NCI-H748 treated with DMSO at 0.1 percent for 48 hours (cell line): ENCODE measurements around the gene HEXA.
"Not testable (repeated sequence)": the region's sequence is repeated elsewhere in the genome, so short reads cannot be mapped to it uniquely, and the experiment has no call there.

ENCODE experiments used
- DNase-seq: peaks from one replicate; lab custom pipeline; 2025; lab: John Stamatoyannopoulos, UW

The HEXA gene

GRCh38 chr15:72375846-72376581, at the start of gene HEXA:
HEXA (minus strand) TSS chr15:72376014; CDS start chr15:72375972, 42 bp downstream.
- peak; percentile 69 for DNase-seq

DNA sequence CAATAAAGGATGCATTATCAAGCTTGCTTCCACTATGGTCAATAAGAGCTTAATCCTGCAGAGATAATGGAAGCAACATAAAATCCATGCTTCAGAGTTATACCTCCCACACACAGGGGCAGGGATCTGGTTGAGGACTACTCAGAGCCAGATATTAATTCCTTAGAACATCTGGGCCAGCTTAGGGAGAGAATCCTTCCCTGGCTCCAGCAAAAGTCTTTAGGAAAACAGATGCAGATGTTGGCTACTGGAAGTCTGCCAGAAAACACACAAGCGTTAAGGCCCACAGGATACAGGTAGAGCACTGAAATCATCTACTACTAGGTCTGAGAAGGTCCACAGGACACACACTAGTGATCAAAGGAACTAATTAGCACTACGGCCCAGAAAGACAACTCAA, 47.4 kb upstream of the HEXA start:
- DNase-seq = no peak

- no peak for DNase-seq
These were observed 45.7 kb upstream of the HEXA start for GRCh38 chr15:72421484-72421883.

GRCh38 chr15:72420576-72420975, 44.8 kb upstream of the HEXA start:
- no peak for DNase-seq

- not testable (repeated sequence) for DNase-seq
These were observed 44.0 kb upstream of the HEXA start for GRCh38 chr15:72419768-72420167.

DNA sequence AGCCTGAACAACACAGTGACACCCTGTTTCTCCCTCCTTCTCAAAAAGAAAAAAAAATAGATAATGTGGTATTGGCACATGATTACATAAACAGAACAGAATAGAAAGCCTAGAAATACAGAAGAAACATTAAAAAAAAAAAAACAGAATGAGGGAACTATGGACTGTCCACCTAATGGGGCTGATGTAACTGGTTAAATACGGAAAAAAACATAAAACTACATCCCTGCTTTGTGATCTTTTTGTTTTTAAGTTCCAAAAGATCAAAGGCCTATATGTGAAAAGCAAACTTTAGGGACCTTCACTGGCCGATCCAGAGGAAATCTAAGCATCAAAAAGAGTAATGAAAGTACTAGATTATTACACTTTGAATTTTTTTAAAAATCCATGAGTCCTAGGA, 39.5 kb upstream of the HEXA start:
- DNase-seq = no peak

DNA sequence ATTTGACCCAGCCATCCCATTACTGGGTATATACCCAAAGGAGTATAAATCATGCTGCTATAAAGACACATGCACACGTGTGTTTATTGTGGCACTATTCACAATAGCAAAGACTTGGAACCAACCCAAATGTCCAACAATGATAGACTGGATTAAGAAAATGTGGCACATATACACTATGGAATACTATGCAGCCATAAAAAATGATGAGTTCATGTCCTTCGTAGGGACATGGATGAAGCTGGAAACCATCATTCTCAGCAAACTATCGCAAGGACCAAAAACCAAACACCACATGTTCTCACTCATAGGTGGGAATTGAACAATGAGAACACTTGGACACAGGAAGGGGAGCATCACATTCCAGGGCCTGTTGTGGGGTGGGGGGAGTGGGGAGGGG, 37.5 kb upstream of the HEXA start:
- not testable (repeated sequence) for DNase-seq

- no peak for DNase-seq
These were observed 35.7 kb upstream of the HEXA start for GRCh38 chr15:72411544-72411943.

GRCh38 chr15:72411111-72411510, 35.3 kb upstream of the HEXA start:
- no peak for DNase-seq

GRCh38 chr15:72406936-72407335, 31.1 kb upstream of the HEXA start:
- no peak for DNase-seq

- no peak for DNase-seq
These were observed 29.0 kb upstream of the HEXA start for GRCh38 chr15:72404841-72405240.

DNA sequence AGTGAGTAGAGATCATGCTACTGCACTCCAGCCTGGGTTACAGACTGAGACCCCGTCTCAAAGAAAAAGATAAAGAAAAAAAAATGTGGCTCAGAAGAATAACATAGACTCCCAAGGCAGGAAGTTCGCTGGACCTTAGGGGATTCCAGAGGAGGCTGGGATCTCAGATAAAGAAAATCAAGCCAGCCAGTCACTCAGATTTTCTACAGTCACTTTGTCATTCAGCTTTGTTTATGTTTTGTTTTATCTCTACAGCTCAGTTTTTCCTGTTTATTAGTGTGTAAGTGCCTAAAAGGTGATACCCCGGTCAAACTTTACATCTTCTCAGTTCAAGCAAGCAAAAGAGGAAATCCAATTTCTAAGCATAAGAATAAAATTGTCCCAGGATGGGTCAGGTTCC, 28.5 kb upstream of the HEXA start:
- DNase-seq = no peak

DNA sequence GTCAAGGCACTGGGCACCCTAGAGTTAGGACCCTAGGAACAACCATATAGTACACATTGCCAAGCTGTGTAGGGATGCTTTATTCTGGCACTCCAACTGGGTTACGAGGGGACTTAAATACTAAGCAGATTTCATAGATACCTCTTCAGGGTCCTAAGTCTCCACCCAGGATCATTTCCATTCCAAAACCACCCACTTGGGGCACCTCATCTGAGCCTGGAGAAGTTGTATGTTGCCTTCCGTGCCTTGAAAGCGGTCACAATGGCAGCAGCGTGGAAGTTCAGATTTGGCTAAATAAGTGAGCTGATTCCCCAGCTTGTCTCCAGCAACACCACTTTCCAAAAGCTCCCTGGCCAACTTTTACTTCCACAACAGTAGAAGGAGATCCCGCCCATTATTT, 26.9 kb upstream of the HEXA start:
- no peak for DNase-seq

- DNase-seq = no peak
These were observed 22.8 kb upstream of the HEXA start for GRCh38 chr15:72398648-72399047.

- no peak for DNase-seq
These were observed 22.2 kb upstream of the HEXA start, which contains the start of gene TMEM202 for GRCh38 chr15:72397796-72398588. TMEM202 (plus strand) TSS chr15:72398305; CDS start chr15:72398327, 22 bp downstream.

GRCh38 chr15:72396331-72396730, 20.5 kb upstream of the HEXA start:
- not testable (repeated sequence) for DNase-seq

DNA sequence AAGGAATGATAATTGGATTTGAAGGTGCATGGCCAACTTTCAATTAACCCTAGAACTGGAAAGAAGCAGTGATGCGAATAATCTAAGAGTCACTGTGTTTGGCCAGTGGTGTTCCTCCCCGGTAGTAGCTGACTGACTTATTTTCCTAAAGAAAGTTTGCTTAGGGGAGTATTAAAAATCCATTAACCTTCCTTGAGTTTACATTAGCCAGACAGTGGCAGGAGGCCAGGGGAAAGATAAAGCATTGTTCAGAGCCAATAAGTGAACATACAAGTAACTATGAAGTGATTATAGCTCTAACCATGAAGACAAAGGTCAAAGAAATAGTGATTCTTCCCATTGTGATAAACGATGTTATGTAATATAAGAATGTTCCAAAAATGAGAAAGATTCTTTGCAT, 13.4 kb upstream of the HEXA start:
- no peak for DNase-seq

DNA sequence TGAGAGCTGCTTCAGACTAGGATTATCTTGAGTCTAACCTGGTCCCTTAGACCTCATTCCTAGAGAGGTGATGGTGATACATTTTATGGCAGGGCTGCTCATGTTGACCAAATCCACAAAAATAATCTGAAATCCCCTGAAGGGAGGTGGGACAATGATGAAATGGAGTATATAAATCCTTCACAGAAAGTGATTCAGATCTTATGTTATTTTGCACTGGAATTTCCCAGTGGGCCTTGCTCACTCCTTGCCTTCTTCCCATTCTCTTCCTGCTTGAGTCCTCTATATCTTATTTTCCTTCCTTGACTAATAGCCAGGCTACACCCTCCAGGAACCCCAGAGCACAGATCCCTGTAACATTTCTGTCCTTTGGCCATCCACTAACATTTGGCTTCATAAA, 11.9 kb upstream of the HEXA start:
- no peak for DNase-seq

DNA sequence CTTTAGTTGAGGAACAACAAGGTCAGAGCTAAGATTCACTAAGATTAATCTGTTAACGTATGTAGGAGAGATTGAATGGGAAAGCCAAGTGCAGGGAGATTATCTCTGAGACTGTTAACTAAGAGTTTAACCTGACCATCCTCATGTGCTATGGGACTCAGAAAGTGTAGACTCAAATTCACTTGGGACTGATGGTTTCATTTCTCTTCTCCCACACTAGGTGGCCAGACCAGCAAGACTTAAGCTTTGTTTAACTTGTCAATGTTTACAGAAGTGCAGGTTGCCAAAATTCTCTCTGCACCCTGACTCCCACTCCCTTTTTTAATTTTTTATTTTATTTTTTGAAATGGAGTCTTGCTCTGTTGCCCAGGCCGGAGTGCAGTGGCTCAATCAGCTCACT, 6.3 kb upstream of the HEXA start:
- DNase-seq = no peak

DNA sequence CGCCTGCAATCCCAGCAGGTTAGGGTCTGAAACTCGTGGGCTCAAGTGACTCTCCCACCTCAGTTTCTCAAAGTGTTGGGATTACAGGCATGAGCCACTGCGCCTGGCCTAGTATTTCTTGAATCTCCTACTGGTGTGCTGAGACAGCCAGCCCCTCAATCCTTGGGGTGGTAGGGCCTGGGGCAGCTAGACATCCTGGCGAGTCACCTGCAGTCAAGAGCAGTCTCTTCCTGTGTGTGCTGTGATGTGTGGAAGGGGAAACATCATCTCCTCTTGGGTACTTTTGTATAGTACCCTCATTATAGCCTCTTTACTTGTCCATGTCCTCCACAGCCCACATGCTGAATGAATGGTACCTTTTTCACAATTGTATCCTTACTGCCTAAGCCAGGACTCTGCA, 4.9 kb upstream of the HEXA start:
- no peak for DNase-seq

- DNase-seq = no peak
These were observed 4.1 kb upstream of the HEXA start for GRCh38 chr15:72379856-72380430.

DNA sequence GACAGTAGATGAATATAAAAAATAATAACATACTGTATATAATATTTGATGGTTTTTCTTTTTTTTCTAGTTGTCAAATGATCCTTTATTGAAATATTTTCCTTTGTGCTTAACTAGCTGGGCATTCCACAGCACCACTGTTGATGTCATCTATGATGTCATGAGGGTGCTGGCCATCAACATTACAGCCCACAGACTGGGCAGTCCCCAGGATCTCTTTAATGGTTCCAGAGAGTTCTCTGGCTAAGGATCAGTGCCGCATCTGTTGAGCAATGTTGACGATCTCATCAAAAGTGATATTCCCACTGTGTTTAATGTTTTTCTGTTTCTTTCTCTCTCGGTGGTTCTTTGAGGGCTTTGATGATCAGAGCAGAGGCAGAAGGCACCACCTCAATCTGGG, 3.3 kb upstream of the HEXA start:
- not testable (repeated sequence) for DNase-seq

DNA sequence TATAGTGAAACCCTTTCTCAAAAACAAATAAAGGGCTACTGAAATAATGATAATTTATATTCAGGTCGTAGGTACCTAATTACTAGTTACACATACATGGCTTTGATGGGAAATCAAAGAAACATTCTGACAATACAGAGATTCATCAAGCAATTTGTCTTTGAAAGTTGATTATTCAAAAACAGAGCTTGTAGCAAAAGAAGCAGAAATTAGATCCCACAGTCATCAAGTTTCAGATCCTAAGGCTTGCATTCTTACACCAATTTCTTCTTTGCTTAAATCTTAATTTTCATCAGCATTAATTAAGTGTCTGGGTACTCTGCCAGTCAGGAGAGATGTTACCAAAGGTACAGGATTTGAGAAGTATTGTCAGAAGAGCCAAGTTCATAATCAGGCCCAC, 1.5 kb upstream of the HEXA start:
- no peak for DNase-seq
